ENCODE results near the gene EEF1AKMT2. TPM values are rescaled to one million over a fixed set of nuclear protein-coding genes. Genes with fewer than 3 reads are reported as not detected.
A peak's percentile ranks its signal among the peaks of the same experiment; 100 is the strongest.

Gene EEF1AKMT2
- total and polyA plus RNA-seq, 9 of the 15 experiments (the other 6 are each of a cell fraction or from before 2014, with no cell fraction given), result 9.3 to 34.3 (median 23.7) TPM

DNA sequence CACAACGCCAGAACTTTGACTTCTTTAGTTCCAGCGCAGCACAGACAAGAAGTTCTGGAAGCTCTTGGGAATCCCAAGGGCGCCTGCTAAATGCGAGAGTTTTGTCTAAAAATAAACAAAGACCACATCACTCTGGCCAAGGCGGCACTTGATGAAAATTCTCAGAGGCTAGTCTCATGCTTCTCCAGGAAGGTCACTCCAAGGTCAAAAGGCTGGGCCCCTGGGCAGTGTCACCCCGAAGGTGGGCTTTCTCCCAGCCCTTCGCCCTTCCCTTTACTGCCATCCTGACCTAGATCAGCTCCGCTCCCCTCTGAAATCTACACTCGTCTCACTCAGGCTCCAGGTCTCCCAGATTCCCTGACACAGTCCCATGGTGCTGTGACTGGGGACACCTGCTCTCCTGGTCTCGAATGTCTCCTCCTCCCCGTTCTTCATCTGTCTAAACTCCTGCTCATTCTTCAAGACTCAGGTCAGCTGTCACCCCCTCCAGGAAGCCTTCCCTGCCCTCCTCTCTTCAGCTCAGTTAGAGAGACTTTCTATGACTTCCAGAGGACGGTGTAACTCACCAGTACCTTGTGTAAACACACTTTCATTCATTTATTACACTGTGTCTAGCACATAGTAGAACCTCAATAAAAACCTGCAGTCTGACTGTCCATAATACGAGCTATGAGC, 58.0 kb downstream of the EEF1AKMT2 start:
- ChIA-PET CTCF (ENCODE audit: low intra/inter-chr PET ratio) (no interaction called here), POLR2A (interaction anchor here (0.6 to 0.9 kb wide), 5 partner anchors 11 to 179 kb away, joined by 3 to 4 read pairs (median 3); no protein-coding TSS in a partner anchor)
- Histone ChIP-seq H3K4me2 (ENCODE audit: insufficient read depth, low read length) (no peak overlapping the region), H3K9me3 (replicated peaks; ENCODE audit: control insufficient read depth, insufficient read depth, low read depth, low read length) (no peaks in the 10 kb centered on the region), H3K27me3 (ENCODE audit: control insufficient read depth in 2 of 2, insufficient read depth in 2 of 2, low read length in 2 of 2) (no peaks in the 10 kb centered on the region), H2AFZ (ENCODE audit: low read depth, low read length) (no peak overlapping the region), H3K4me1 (replicated peaks in 1 of 2; ENCODE audit: control insufficient read depth in 2 of 2, insufficient read depth in 2 of 2, low read length in 2 of 2) (peaks cover 4 to 18% of the 10 kb centered on the region in 2 experiments; a peak in 3 of 5 replicates), H3K9ac (ENCODE audit: insufficient read depth in 1 of 2, low read depth in 2 of 2, low read length in 2 of 2) (no peak overlapping the region), H3K27ac (ENCODE audit: extremely low read depth, low read depth, low read length) (no peak overlapping the region), H3K79me2 (ENCODE audit: control insufficient read depth, insufficient read depth, low read length) (peaks cover 25% of the 10 kb centered on the region), H4K20me1 (replicated peaks; ENCODE audit: control insufficient read depth, insufficient read depth, low read length) (peaks cover 23% of the 10 kb centered on the region; the same call in 1 of the 2 replicates), H3K4me3 (no peak overlapping the region), H3K36me3 (ENCODE audit: control insufficient read depth, insufficient read depth, low read length) (peaks cover 14% of the 10 kb centered on the region; the same call in 1 of the 3 replicates), H3K9me1 (ENCODE audit: control insufficient read depth, insufficient read depth, low read length) (no peaks in the 10 kb centered on the region)
- DNase-seq (ENCODE audit: extremely low read depth in 1 of 4, low spot score in 3 of 4) (no peak), FAIRE-seq (no peak), ATAC-seq (no peak)
- intact Hi-C loops (cut with micrococcal nuclease), result no loop called here
- WGBS (ENCODE audit: insufficient coverage, low coverage, missing lambda C conversion rate), result 88% methylated on average over 11 of the region's 13 CpGs
- no TSS peak for BruUV-seq (replicated peaks)
- in situ Hi-C loops (cut with MboI), result no loop called here
- TF ChIP-seq ZFP36 (IDR thresholded peaks at IDR 0.05; ENCODE audit: low read depth, low read length, partially characterized antibody) (peak; percentile 79), EWSR1 (IDR thresholded peaks at IDR 0.05; ENCODE audit: borderline replicate concordance, low read depth, partially characterized antibody) (no peak)

DNA sequence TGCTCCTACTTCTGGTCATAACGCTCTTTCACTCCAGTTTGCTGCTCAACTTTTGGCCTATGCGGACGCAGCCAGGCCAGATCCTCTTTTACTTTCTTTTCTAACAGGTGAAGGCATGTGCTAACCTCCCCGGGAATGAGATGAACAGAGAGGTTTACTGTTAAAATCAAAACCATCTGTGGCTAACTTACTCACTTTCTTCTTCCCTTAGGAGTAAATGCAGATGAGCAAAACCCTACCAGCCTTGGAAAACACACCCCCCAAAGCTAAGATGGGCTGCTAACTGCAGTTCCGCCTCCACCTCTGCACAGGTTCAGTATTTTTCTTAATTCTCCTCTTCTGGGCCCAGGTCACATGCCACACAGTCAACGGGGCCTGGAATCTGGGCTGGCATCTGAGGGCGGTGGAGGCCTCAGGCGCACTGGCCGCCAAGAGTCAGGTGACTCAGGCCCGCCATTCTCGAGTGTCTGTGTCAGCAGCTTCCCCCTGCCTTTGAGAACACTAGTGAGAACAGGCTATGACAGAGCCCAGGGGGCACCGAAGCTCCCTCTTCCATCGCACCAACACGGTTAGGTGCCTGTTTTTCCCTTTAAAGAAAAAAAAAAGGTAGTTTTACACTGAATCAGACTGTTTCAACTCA, 58.6 kb downstream of the EEF1AKMT2 start:
- 90% methylated on average over 10 of the region's 14 CpGs for WGBS (ENCODE audit: insufficient coverage, low coverage, missing lambda C conversion rate)
- no peak for ATAC-seq
- Histone ChIP-seq H4K20me1 (replicated peaks; ENCODE audit: control insufficient read depth, insufficient read depth, low read length) (peaks cover 23% of the 10 kb centered on the region; the same call in 1 of the 2 replicates), H3K27ac (ENCODE audit: extremely low read depth, low read depth, low read length) (no peak overlapping the region), H3K79me2 (ENCODE audit: control insufficient read depth, insufficient read depth, low read length) (peaks cover 18% of the 10 kb centered on the region), H3K27me3 (ENCODE audit: control insufficient read depth in 2 of 2, insufficient read depth in 2 of 2, low read length in 2 of 2) (no peaks in the 10 kb centered on the region), H3K36me3 (ENCODE audit: control insufficient read depth, insufficient read depth, low read length) (peaks cover 14% of the 10 kb centered on the region; the same call in 1 of the 3 replicates), H3K4me2 (ENCODE audit: insufficient read depth, low read length) (no peak overlapping the region), H3K4me3 (no peak overlapping the region), H3K9me1 (ENCODE audit: control insufficient read depth, insufficient read depth, low read length) (peaks cover 3% of the 10 kb centered on the region), H2AFZ (ENCODE audit: low read depth, low read length) (no peak overlapping the region), H3K4me1 (replicated peaks in 1 of 2; ENCODE audit: control insufficient read depth in 2 of 2, insufficient read depth in 2 of 2, low read length in 2 of 2) (peaks cover 4 to 18% of the 10 kb centered on the region in 2 experiments; a peak in 3 of 5 replicates), H3K9me3 (replicated peaks; ENCODE audit: control insufficient read depth, insufficient read depth, low read depth, low read length) (no peaks in the 10 kb centered on the region), H3K9ac (ENCODE audit: insufficient read depth in 1 of 2, low read depth in 2 of 2, low read length in 2 of 2) (no peak overlapping the region)
- in situ Hi-C loops (cut with MboI) (no loop called here), intact Hi-C loops (cut with micrococcal nuclease) (no loop called here)
- POLR2A ChIA-PET, result interaction anchor here (0.7 to 1.9 kb wide), 4 partner anchors 8 to 178 kb away, joined by 3 to 8 read pairs (median 4); no protein-coding TSS in a partner anchor
- CTCF ChIA-PET (ENCODE audit: low intra/inter-chr PET ratio), result no interaction called here
- FAIRE-seq, result no peak
- BruUV-seq (replicated peaks), result no TSS peak
- TF ChIP-seq SIRT6 (IDR thresholded peaks at IDR 0.05; ENCODE audit: low read depth, low read length) (no peak), MCM5 (IDR thresholded peaks at IDR 0.05; ENCODE audit: low read depth) (no peak), BACH1 (tag; IDR thresholded peaks at IDR 0.05) (no peak)
- TF ChIP-seq, protein P1, sequence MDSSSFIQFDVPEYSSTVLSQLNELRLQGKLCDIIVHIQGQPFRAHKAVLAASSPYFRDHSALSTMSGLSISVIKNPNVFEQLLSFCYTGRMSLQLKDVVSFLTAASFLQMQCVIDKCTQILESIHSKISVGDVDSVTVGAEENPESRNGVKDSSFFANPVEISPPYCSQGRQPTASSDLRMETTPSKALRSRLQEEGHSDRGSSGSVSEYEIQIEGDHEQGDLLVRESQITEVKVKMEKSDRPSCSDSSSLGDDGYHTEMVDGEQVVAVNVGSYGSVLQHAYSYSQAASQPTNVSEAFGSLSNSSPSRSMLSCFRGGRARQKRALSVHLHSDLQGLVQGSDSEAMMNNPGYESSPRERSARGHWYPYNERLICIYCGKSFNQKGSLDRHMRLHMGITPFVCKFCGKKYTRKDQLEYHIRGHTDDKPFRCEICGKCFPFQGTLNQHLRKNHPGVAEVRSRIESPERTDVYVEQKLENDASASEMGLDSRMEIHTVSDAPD (CRISPR knock-in tag; IDR thresholded peaks at IDR 0.05), result no peak
- TF ChIP-seq, protein P2, sequence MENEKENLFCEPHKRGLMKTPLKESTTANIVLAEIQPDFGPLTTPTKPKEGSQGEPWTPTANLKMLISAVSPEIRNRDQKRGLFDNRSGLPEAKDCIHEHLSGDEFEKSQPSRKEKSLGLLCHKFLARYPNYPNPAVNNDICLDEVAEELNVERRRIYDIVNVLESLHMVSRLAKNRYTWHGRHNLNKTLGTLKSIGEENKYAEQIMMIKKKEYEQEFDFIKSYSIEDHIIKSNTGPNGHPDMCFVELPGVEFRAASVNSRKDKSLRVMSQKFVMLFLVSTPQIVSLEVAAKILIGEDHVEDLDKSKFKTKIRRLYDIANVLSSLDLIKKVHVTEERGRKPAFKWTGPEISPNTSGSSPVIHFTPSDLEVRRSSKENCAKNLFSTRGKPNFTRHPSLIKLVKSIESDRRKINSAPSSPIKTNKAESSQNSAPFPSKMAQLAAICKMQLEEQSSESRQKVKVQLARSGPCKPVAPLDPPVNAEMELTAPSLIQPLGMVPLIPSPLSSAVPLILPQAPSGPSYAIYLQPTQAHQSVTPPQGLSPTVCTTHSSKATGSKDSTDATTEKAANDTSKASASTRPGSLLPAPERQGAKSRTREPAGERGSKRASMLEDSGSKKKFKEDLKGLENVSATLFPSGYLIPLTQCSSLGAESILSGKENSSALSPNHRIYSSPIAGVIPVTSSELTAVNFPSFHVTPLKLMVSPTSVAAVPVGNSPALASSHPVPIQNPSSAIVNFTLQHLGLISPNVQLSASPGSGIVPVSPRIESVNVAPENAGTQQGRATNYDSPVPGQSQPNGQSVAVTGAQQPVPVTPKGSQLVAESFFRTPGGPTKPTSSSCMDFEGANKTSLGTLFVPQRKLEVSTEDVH (IDR thresholded peaks at IDR 0.05; ENCODE audit: low read depth, partially characterized antibody), result no peak
- DNase-seq (ENCODE audit: extremely low read depth in 1 of 4, low spot score in 3 of 4), result no peak
